MCF 10A (cell line): Measurements from ENCODE around the gene ZNF275. TPM values are rescaled to one million over a fixed set of nuclear protein-coding genes. Genes with fewer than 3 reads are reported as not detected.
A peak's percentile ranks its signal among the peaks of the same experiment; 100 is the strongest.

ENCODE experiments used
- BruUV-seq: library from RNA; stranded (reverse); fragments of 400-500 nt; replicated peaks from 2 replicates; lab custom pipeline; 2021; lab: Mats Ljungman, UMichigan
- CTCF ChIA-PET: fragments of 300-600 bp; sonication (Branson Sonifier 250); formaldehyde crosslinking; extraction: SDS; loops from one replicate; lab custom pipeline; 2021; ENCODE audit warnings: antibody characterized with exemption, inconsistent platforms; lab: Yijun Ruan, JAX
- POLR2A ChIA-PET: fragments of 300-600, 350-650 bp; sonication (Branson Sonifier 250); formaldehyde crosslinking; extraction: SDS; loops from one replicate; lab custom pipeline; 2020; ENCODE audit warnings: antibody characterized with exemption, inconsistent platforms; lab: Yijun Ruan, JAX
- DNase-seq: peaks from one replicate; pipeline ENCODE4 v3.0.0-alpha.2; 2018; ENCODE audit not compliant: unreplicated experiment
- H3K27ac Mint-ChIP-seq: one replicate; pipeline ENCODE4 v1.8.0; 2022; ENCODE audit warnings: mild to moderate bottlenecking, low read depth, mixed read lengths; ENCODE audit not compliant: unreplicated experiment
- H3K27me3 Mint-ChIP-seq: one replicate; pipeline ENCODE4 v1.8.0; 2022; ENCODE audit warnings: mixed read lengths; ENCODE audit not compliant: insufficient read depth, unreplicated experiment
- H3K36me3 Mint-ChIP-seq: one replicate; pipeline ENCODE4 v1.8.0; 2022; ENCODE audit warnings: mild to moderate bottlenecking, moderate library complexity, mixed read lengths; ENCODE audit not compliant: insufficient read depth, unreplicated experiment
- H3K4me1 Mint-ChIP-seq: one replicate; pipeline ENCODE4 v1.8.0; 2022; ENCODE audit warnings: mixed read lengths; ENCODE audit not compliant: insufficient read depth, unreplicated experiment
- H3K4me3 Mint-ChIP-seq: one replicate; pipeline ENCODE4 v1.8.0; 2022; ENCODE audit warnings: mild to moderate bottlenecking, moderate library complexity, mixed read lengths; ENCODE audit not compliant: unreplicated experiment
- H3K9me3 Mint-ChIP-seq: one replicate; pipeline ENCODE4 v1.8.0; 2022; ENCODE audit warnings: mixed read lengths; ENCODE audit not compliant: unreplicated experiment
- CTCF ChIP-seq: fragments of 200-600 bp; IDR thresholded peaks from one replicate; pipeline ENCODE4 v1.8.0; 2022; ENCODE audit warnings: antibody characterized with exemption, mild to moderate bottlenecking; ENCODE audit not compliant: unreplicated experiment
- intact Hi-C: fragments of 100-400 bp; cut with micrococcal nuclease; formaldehyde crosslinking; loops from 2 replicates; pipeline ENCODE4 v1.14.1; 2022
- total RNA-seq: library from RNA; stranded (reverse); gene quantifications from 2 replicates; pipeline ENCODE4 v1.2.3, GENCODE V29; 2022

ZNF275 gene
- total RNA-seq, 1 experiment from 2014 or later: 10.7 TPM

GRCh38 chrX:153334654-153335295 is 822 bp downstream of the ZNF275 start:
- Mint-ChIP-seq H3K9me3 (no peaks in the 10 kb centered on the region), H3K27me3 (no peaks in the 10 kb centered on the region), H3K27ac (peak overlapping the region; percentile 90), H3K4me1 (peaks cover 6% of the 10 kb centered on the region), H3K36me3 (peaks cover 15% of the 10 kb centered on the region), H3K4me3 (peak overlapping the region; percentile 74)
- no peak for DNase-seq
- ChIA-PET POLR2A (no interaction called here), CTCF (no interaction called here)
- intact Hi-C loops: no loop called here
- no TSS peak for BruUV-seq
- TF ChIP-seq CTCF: no peak

GRCh38 chrX:153336121-153336894 is 2.4 kb downstream of the ZNF275 start:
- CTCF ChIA-PET: no interaction called here

GRCh38 chrX:153336988-153337387 is 3.0 kb downstream of the ZNF275 start:
- DNase-seq: no peak
- ChIA-PET CTCF (interaction anchor here (1.5 kb wide), 1 partner anchor 14 kb away, joined by 3 read pairs; no protein-coding TSS in a partner anchor), POLR2A (no interaction called here)
- no TSS peak for BruUV-seq
- no peak overlapping the region for H3K27ac Mint-ChIP-seq
- TF ChIP-seq CTCF: no peak
- H3K36me3 Mint-ChIP-seq: peaks cover 26% of the 10 kb centered on the region
- no peaks in the 10 kb centered on the region for H3K27me3 Mint-ChIP-seq
- H3K4me1 Mint-ChIP-seq: peaks cover 7% of the 10 kb centered on the region
- H3K4me3 Mint-ChIP-seq: no peak overlapping the region
- H3K9me3 Mint-ChIP-seq: peaks cover 12% of the 10 kb centered on the region
- intact Hi-C loops: no loop called here

More at GRCh38 chrX:153336121-153336894, 2.4 kb downstream of the ZNF275 start:
- intact Hi-C loops: no loop called here
- Mint-ChIP-seq H3K9me3 (peaks cover 5% of the 10 kb centered on the region), H3K4me1 (peaks cover 6% of the 10 kb centered on the region), H3K36me3 (peaks cover 20% of the 10 kb centered on the region), H3K27me3 (no peaks in the 10 kb centered on the region), H3K4me3 (no peak overlapping the region), H3K27ac (no peak overlapping the region)
- POLR2A ChIA-PET: no interaction called here
- BruUV-seq: no TSS peak
- DNase-seq: peak; percentile 13
- no peak for TF ChIP-seq CTCF

GRCh38 chrX:153338836-153339235 is 4.9 kb downstream of the ZNF275 start:
- no peak for TF ChIP-seq CTCF
- no peak for DNase-seq
- Mint-ChIP-seq H3K9me3 (peaks cover 16% of the 10 kb centered on the region), H3K36me3 (peaks cover 31% of the 10 kb centered on the region), H3K27me3 (no peaks in the 10 kb centered on the region), H3K4me1 (peaks cover 8% of the 10 kb centered on the region), H3K4me3 (no peak overlapping the region), H3K27ac (no peak overlapping the region)
- intact Hi-C loops: no loop called here
- CTCF ChIA-PET: interaction anchor here (0.6 kb wide), 1 partner anchor 983 kb away, joined by 4 read pairs; no protein-coding TSS in a partner anchor
- POLR2A ChIA-PET: no interaction called here
- no TSS peak for BruUV-seq
